Right renal pelvis (tissue), 4 donors: ENCODE measurements around the gene ST14. TPM values are rescaled to one million over a fixed set of nuclear protein-coding genes. Genes with fewer than 3 reads are reported as not detected.
"Not testable (repeated sequence)": the region's sequence is repeated elsewhere in the genome, so short reads cannot be mapped to it uniquely, and the experiment has no call there.

Experiments used
- DNase-seq, 4 donors: peaks; one replicate each; pipeline ENCODE4 v3.0.0-alpha.2; 2013; ENCODE audit warnings: low read depth in 4 of 4, low spot score in 3 of 4, missing footprints in 1 of 4
- polyA plus RNA-seq, 4 donors: library from polyadenylated mRNA; unstranded; fragments of 120-200 nt; gene quantifications; one replicate each; pipeline ENCODE4 v1.2.1, GENCODE V29; 2013; ENCODE audit not compliant: insufficient read length in 4 of 4

ST14 gene
- polyA plus RNA-seq, 4 donors: 28.4 to 39.5 (median 31.6) TPM

- DNase-seq: peak in 2 of 4 donors; percentile 58 to 59
These were observed 22.0 kb downstream of the ST14 start for GRCh38 chr11:130181295-130182272.

GRCh38 chr11:130183878-130184610 is 24.5 kb downstream of the ST14 start:
- no peak for DNase-seq

- DNase-seq: no peak
These were observed 27.5 kb downstream of the ST14 start for GRCh38 chr11:130187096-130187495.

DNA sequence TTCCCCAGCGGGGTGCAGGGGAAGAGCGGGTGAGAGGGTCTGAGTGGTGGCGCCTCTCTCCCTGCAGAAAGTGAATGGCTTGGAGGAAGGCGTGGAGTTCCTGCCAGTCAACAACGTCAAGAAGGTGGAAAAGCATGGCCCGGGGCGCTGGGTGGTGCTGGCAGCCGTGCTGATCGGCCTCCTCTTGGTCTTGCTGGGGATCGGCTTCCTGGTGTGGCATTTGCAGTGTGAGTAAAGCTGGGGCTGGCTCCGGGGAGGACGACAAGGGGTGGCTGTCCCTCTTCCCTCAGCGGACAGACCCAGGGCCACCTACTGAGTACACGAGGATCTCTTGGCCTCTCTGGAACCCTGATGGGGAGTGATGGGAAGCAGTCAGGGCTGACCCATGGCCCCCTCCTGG is 28.5 kb downstream of the ST14 start:
- no peak for DNase-seq

DNA sequence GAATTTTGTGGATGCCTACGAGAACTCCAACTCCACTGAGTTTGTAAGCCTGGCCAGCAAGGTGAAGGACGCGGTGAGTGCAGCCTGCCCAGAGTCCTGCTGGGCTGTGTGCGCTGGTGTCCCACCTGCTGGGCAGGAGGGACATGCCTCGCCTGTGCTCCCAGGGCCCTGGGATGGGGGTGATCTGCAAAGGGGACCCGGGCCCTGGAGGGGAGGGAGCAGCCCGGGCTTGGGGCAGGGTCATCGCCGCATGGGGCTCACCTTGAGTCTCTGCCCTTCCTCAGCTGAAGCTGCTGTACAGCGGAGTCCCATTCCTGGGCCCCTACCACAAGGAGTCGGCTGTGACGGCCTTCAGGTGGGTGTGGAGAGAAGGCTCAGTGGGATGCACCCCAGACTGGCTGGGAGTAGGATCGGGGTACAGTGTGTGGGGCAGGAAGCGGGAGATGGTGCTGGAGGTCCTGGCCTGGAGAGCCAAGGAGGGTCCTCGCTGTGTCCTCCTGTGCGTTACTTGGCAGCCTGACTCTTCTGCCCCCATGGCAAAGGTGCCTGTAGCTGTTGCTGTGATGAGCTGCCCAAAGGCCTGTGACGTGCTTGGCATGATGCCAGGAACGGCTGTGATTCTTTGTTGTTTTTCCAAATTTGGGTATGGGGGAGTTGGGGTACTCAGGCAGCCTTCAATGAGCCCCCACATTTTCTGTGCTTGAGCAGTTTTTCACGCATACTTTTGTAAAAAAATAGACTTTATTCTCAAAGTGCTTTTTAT is 29.2 kb downstream of the ST14 start:
- DNase-seq: no peak

GRCh38 chr11:130189492-130190210 is 30.1 kb downstream of the ST14 start:
- DNase-seq: no peak

DNA sequence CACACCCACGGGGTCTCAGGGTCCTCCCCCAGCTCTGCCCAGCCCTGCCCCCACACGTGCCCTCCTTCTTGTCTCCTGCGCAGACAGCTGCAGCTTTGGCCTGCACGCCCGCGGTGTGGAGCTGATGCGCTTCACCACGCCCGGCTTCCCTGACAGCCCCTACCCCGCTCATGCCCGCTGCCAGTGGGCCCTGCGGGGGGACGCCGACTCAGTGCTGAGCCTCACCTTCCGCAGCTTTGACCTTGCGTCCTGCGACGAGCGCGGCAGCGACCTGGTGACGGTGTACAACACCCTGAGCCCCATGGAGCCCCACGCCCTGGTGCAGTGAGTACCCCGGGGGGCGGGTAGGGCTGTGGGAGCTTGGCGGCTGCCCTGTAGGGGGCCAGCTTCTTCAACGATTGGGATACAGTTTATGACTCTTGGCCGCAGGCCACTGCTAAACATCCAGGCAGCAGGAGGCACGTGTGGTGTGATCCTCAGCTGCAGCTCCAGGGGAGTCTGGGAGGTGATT is 30.8 kb downstream of the ST14 start:
- DNase-seq: no peak

DNA sequence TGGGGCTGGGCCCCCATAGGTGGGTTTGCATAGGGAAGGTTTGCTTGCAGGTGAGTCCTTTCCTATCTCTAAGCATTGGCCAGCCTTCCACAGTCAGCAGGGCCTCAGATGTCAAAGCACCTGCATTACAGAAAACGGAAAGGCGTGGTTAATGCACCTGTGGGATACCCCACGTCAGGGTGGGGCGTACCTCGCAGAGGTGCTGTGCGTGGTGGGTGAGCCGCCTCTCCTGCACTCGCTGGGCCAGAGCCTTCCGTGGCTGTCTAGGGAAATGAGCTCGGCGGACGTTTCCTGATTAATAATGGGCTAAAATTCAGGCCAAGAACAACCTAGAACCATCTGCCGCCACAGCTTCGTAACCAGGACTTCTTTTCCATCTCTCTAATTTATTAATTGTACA is 32.3 kb downstream of the ST14 start:
- no peak for DNase-seq

DNA sequence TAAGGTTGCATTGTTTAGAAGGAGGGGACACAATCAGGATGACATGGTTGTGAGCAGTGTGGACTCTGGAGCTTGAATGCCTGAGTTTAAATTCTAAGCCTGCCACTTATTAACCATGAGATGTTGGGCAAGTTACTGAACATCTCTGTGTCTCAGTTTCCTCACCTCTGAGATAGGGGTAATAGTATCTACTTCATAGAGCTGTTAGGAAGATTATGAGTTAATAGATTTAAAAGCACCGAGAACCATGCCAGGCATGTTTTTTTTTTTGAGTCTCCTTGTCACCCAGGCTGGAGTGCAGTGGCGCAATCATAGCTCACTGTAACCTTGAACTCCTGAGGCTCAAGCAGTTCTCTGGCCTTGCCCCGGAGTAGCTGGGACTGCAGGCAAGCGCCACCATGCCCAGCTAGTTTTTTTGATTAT is 33.3 kb downstream of the ST14 start:
- no peak for DNase-seq

GRCh38 chr11:130193551-130193950 is 34.0 kb downstream of the ST14 start:
- not testable (repeated sequence) for DNase-seq

GRCh38 chr11:130194241-130195023 is 34.9 kb downstream of the ST14 start:
- DNase-seq: no peak

- DNase-seq: no peak
These were observed 37.9 kb downstream of the ST14 start for GRCh38 chr11:130197386-130198035.

GRCh38 chr11:130198292-130198691 is 38.7 kb downstream of the ST14 start:
- DNase-seq: no peak

DNA sequence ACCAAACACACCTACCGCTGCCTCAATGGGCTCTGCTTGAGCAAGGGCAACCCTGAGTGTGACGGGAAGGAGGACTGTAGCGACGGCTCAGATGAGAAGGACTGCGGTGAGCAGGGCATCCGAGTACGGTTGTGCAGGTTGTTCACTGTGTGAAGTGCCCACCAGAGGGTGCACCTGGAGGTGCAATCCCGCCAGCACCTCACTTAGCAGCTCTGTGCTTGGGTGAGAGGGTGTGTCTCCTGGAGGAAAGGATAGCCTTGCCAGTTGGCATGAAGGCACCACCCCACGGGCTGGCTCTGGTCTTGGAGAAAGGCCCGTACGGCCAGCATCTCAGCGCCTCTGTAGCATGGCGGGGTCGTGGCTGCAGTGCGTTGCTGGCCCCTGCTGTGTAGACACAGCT is 39.4 kb downstream of the ST14 start:
- DNase-seq: no peak

GRCh38 chr11:130199792-130200191 is 40.2 kb downstream of the ST14 start:
- no peak for DNase-seq

DNA sequence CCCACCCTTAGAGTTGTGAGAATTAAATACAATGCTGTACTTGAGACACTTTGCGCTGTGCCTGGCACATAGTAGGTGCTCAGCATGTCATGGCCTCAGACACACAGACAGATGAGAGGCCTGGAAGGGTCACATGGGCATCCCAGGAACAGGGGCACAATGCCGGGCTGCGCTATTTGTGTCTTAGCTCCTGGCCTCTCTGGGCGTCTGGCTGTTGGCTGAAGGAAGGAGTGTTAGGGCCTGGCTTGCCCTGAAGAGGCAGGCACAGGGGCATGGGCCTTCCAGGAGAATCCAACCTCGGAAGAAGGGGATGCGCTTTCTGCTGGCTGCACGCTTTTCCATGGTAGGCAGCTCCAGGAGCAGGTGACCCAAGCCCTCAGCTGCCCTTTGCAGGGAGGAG is 41.4 kb downstream of the ST14 start:
- no peak for DNase-seq

DNA sequence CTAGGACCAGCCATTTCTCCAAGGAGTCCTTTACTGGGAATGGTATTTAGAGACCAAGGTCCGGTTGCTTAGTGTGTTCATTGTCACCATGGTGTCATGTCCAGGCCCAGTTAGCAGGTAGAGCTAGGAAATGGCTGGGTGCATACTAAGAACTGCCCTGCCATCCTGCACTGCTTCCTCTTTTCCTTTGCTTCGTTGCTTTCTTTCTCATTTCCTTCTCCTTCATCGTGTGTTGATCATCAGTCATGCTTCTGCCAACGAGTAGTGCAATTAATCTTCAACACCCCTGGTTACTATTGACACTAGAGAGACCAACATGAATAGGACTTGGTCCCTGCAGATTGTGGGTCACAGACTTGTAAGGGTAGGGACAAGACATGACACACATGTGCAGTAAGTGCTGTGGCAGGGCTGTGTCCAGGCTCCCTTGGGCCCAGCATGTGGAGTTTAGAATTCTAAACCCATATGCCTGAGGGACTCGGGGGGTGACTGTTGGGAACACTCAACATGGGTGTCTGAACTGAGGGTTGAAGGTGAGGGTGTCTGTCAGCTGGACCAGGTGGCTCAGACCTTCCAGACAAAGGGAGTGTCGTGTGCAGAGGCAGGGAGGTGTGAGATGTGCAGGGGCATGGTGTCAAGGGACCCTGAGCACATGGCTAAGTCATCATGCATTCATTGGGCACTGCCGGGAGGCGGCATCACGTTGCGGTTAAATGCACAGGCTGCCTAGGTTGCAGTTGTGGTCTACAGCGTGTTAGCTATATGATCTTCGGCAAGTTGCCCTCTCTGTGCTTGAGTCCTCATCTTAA is 42.6 kb downstream of the ST14 start:
- DNase-seq: no peak
